Tibial nerve (tissue), 4 donors: Measurements from ENCODE around the gene PREX1. TPM values are rescaled to one million over a fixed set of nuclear protein-coding genes. Genes with fewer than 3 reads are reported as not detected.

Experiments used
- DNase-seq, 2 donors: peaks; one replicate each; pipeline ENCODE4 v3.0.0-alpha.2; 2019; ENCODE audit warnings: low spot score in 2 of 2
- H3K27ac ChIP-seq, 4 donors: fragments of 200-600 bp; sonication (generic) in 3 of 4; one replicate each; pipeline ENCODE4 v1.5.1; 2017 to 2019; ENCODE audit warnings: mild to moderate bottlenecking in 1 of 4
- H3K27me3 ChIP-seq, 2 donors: fragments of 200-600 bp; sonication (generic) in 1 of 2; one replicate each; pipeline versions ENCODE4 v1.5.1 to v1.6.0; 2017 to 2019
- H3K36me3 ChIP-seq, 3 donors: fragments of 200-600 bp; sonication (generic); one replicate each; pipeline ENCODE4 v1.5.1; 2018 to 2019
- H3K4me1 ChIP-seq, 4 donors: fragments of 200-600 bp; sonication (generic) in 3 of 4; one replicate each; pipeline ENCODE4 v1.5.1; 2017 to 2019
- H3K4me3 ChIP-seq, 4 donors: fragments of 200-600 bp; sonication (generic) in 3 of 4; one replicate each; pipeline ENCODE4 v1.5.1; 2017 to 2019; ENCODE audit warnings: mild to moderate bottlenecking in 1 of 4, moderate library complexity in 1 of 4
- H3K9me3 ChIP-seq, 4 donors: fragments of 200-600 bp; sonication (generic) in 3 of 4; one replicate each; pipeline ENCODE4 v1.5.1; 2017 to 2019
- CTCF ChIP-seq, 5 experiments: fragments of 200-600 bp in 3 of 5; fragments of 450-650 bp in 2 of 5; sonication (generic) in 3 of 5; IDR thresholded peaks; one replicate each; pipeline ENCODE4 v1.5.1; 2016 to 2019; ENCODE audit warnings: antibody characterized with exemption in 5 of 5, mild to moderate bottlenecking in 3 of 5, moderate library complexity in 2 of 5
- EP300 ChIP-seq, 2 donors: sonication (generic); formaldehyde crosslinking; IDR thresholded peaks; one replicate each; pipeline ENCODE4 v1.6.1; 2017; ENCODE audit warnings: antibody characterized with exemption in 2 of 2, mild to moderate bottlenecking in 1 of 2
- POLR2A ChIP-seq, 2 donors: fragments of 450-650 bp; IDR thresholded peaks; one replicate each; pipeline ENCODE4 v1.6.1; 2017; ENCODE audit warnings: antibody characterized with exemption in 2 of 2, mild to moderate bottlenecking in 2 of 2, moderate library complexity in 2 of 2
- WGBS, 2 donors: methylation state at CpG; one replicate each; pipeline ENCODE4 v1.1.5; 2018; 5-methylcytosine and 5-hydroxymethylcytosine counted together
- total RNA-seq, 4 donors: library from RNA; depleted of rRNA; stranded (reverse); fragments of >200 nt; gene quantifications; one replicate each; pipeline ENCODE4 v1.1.0, GENCODE V29; 2016

Gene PREX1
- total RNA-seq, 4 donors from 2014 or later = 30.1 to 50.7 (median 32.5) TPM

- Histone ChIP-seq H3K9me3 (no peaks in the 10 kb centered on the region), H3K4me1 (peaks cover 0 to 26% (median 14%) of the 10 kb centered on the region in 4 donors), H3K27ac (no peak overlapping the region), H3K4me3 (no peak overlapping the region), H3K27me3 (no peaks in the 10 kb centered on the region), H3K36me3 (peaks cover 0 to 32% (median 3%) of the 10 kb centered on the region in 3 donors)
- WGBS, 2 donors = 81 to 82% methylated on average over 6 of the region's 6 CpGs
- TF ChIP-seq CTCF (IDR thresholded peaks at IDR 0.05) (no peak), POLR2A (IDR thresholded peaks at IDR 0.05) (no peak), EP300 (IDR thresholded peaks at IDR 0.05) (no peak)
- no peak for DNase-seq
Observed at GRCh38 chr20:48742233-48742632, 85.6 kb downstream of the PREX1 start.

- Histone ChIP-seq H3K4me1 (peaks cover 0 to 26% (median 13%) of the 10 kb centered on the region in 4 donors), H3K4me3 (no peak overlapping the region), H3K27ac (no peak overlapping the region), H3K36me3 (peaks cover 0 to 32% (median 3%) of the 10 kb centered on the region in 3 donors), H3K27me3 (no peaks in the 10 kb centered on the region), H3K9me3 (no peaks in the 10 kb centered on the region)
- TF ChIP-seq CTCF (IDR thresholded peaks at IDR 0.05) = no peak
- no peak for TF ChIP-seq POLR2A (IDR thresholded peaks at IDR 0.05)
- no peak for TF ChIP-seq EP300 (IDR thresholded peaks at IDR 0.05)
- DNase-seq = no peak
- 89 to 93% methylated on average over 9 of the region's 9 CpGs for WGBS, 2 donors
Observed at GRCh38 chr20:48741669-48742068, 86.1 kb downstream of the PREX1 start.

- no peak for DNase-seq
- Histone ChIP-seq H3K36me3 (peaks cover 0 to 32% (median 3%) of the 10 kb centered on the region in 3 donors), H3K4me3 (no peak overlapping the region), H3K27ac (no peak overlapping the region), H3K27me3 (no peaks in the 10 kb centered on the region), H3K4me1 (peaks cover 0 to 22% (median 13%) of the 10 kb centered on the region in 4 donors), H3K9me3 (no peaks in the 10 kb centered on the region)
- TF ChIP-seq CTCF (IDR thresholded peaks at IDR 0.05) (no peak), EP300 (IDR thresholded peaks at IDR 0.05) (no peak)
- 67% methylated on average over 6 of the region's 6 CpGs for WGBS, 2 donors
Observed at GRCh38 chr20:48740712-48741111, 87.1 kb downstream of the PREX1 start.

GRCh38 chr20:48740292-48740649 lies 87.5 kb downstream of the PREX1 start:
- no peak for TF ChIP-seq POLR2A (IDR thresholded peaks at IDR 0.05)
- TF ChIP-seq EP300 (IDR thresholded peaks at IDR 0.05) = no peak
- no peak for TF ChIP-seq CTCF (IDR thresholded peaks at IDR 0.05)
- Histone ChIP-seq H3K27ac (no peak overlapping the region), H3K4me1 (peaks cover 0 to 22% (median 13%) of the 10 kb centered on the region in 4 donors), H3K27me3 (no peaks in the 10 kb centered on the region), H3K36me3 (peaks cover 0 to 32% (median 3%) of the 10 kb centered on the region in 3 donors), H3K4me3 (no peak overlapping the region), H3K9me3 (no peaks in the 10 kb centered on the region)
- WGBS, 2 donors = 92 to 94% methylated on average over 2 of the region's 2 CpGs
- no peak for DNase-seq

- Histone ChIP-seq H3K9me3 (no peaks in the 10 kb centered on the region), H3K4me1 (peaks cover 0 to 22% (median 13%) of the 10 kb centered on the region in 4 donors), H3K4me3 (no peak overlapping the region), H3K27ac (no peak overlapping the region), H3K36me3 (peaks cover 0 to 31% (median 3%) of the 10 kb centered on the region in 3 donors), H3K27me3 (no peaks in the 10 kb centered on the region)
- no peak for DNase-seq
- 69 to 73% methylated on average over 8 of the region's 8 CpGs for WGBS, 2 donors
- TF ChIP-seq POLR2A (IDR thresholded peaks at IDR 0.05) (no peak), CTCF (IDR thresholded peaks at IDR 0.05) (no peak), EP300 (IDR thresholded peaks at IDR 0.05) (no peak)
Observed at GRCh38 chr20:48739395-48740291, 88.2 kb downstream of the PREX1 start.
